ENCODE results near the gene L3MBTL4.
"Not testable (repeated sequence)": the region's sequence is repeated elsewhere in the genome, so short reads cannot be mapped to it uniquely, and the experiment has no call there.

L3MBTL4 gene

DNA sequence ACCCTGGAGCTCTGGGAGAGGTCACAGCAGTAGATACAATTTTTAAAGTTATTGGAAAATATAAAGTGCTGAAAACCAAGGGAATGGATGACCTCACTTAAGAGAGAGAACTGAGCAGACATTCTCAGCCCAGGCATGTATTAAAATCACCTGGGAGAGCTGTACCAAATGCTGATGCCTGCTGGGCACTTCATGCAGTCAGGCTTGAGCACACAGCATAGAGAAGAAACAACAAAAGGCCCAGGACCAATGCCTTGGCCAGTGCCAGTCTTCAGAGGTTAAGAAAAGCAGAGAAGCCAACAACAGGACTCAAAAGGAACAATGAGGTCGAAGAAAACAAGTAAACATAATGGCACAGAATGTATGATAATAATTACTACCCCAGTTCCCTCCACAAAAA lies 211.8 kb downstream of the L3MBTL4 start:
- no peak for DNase-seq (ENCODE audit: low read depth in 2 of 2)
- no peak for TF ChIP-seq CTCF (IDR thresholded peaks at IDR 0.05; ENCODE audit: low read depth, low read length)
- H3K4me3 ChIP-seq (replicated peaks in 1 of 2; ENCODE audit: low read depth in 2 of 2, low read length in 2 of 2), result no peak overlapping the region

DNA sequence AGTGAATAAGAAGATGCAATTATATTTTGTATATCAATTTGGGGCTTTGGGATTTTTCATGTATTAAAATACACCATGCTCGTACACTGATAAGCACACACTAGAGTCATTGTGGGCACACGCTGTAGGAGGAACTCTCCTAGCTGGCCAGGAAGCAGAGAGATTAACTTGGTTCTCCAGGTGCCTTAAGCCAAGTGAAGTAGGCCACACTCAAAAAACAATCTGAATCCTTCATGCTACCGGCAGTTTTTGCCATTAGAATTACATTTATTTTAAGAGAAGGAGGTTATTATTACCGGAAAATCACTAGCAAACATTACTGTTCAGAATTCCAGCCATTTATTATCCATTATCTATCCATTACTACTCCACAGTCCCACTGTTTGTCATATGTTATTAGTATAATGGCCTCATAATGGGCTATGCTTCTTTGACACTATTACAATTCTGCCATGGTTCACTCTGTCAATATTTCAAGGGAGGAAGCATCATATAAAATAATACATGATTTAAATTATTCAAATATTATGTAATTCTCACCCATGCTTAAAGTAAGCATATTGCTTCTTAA lies 214.4 kb downstream of the L3MBTL4 start:
- H3K4me3 ChIP-seq (replicated peaks in 1 of 2; ENCODE audit: low read depth in 2 of 2, low read length in 2 of 2), result no peak overlapping the region
- DNase-seq (ENCODE audit: low read depth in 2 of 2), result no peak
- TF ChIP-seq CTCF (IDR thresholded peaks at IDR 0.05; ENCODE audit: low read depth, low read length), result no peak

DNA sequence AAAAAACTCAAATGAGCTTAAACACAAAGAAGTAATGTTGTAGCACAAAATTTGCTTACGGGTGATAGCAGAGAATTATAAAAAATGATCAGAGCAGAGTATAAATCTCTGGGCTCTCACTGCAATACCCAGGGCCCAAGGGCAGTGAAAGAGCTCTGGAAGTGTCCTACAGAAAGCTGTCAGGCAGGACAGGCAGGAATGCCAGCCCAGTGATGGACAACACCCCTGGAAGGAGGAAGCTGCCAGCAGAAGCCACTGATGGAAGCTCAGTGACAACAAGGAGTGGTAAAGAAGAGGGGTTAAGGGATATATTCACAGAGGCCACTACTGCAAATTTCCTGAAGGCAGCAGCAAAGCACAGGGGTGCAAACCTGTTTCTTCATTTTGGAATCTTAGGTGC lies 214.9 kb downstream of the L3MBTL4 start:
- no peak for TF ChIP-seq CTCF (IDR thresholded peaks at IDR 0.05; ENCODE audit: low read depth, low read length)
- H3K4me3 ChIP-seq (replicated peaks in 1 of 2; ENCODE audit: low read depth in 2 of 2, low read length in 2 of 2), result no peak overlapping the region
- DNase-seq (ENCODE audit: low read depth in 2 of 2), result no peak

DNA sequence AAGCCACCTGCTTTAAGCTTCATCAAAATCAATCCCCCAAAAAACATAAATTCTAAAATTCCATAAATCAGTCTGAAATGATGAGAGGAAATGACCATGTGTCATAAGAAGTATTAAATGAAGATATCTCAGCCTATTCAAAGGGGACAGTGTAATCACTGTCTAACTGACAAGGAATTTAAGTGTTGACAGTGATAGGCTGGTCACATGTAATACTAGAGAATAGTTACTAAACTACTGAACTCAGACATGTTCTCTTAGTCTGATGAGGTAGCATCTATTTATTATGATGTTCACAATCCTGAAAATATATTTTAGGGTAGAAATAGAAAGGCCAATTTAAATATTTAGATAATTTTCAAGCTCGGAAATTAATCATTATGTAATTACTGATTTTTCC lies 216.1 kb downstream of the L3MBTL4 start:
- DNase-seq (ENCODE audit: low read depth in 2 of 2), result no peak
- TF ChIP-seq CTCF (IDR thresholded peaks at IDR 0.05; ENCODE audit: low read depth, low read length), result no peak
- no peak overlapping the region for H3K4me3 ChIP-seq (replicated peaks in 1 of 2; ENCODE audit: low read depth in 2 of 2, low read length in 2 of 2)

DNA sequence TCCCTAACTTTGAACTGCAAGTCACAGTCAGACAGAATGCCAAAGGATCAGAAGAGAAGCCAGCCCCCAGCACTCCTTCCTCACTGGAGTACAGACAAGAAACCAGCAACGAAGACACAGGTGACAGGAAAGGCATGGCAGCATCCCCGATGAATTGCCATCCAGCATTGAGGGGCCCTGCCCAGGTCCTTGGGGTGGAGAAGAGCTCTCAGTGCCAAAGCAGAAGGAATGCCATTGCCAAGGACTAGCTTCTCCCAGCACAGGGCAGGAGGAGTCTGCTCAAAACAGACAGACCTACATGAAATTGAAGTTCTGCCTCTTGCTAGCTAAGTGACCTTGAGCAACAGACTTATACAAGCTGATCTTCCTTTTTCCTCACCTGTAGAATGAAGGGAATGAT lies 220.1 kb downstream of the L3MBTL4 start:
- TF ChIP-seq CTCF (IDR thresholded peaks at IDR 0.05; ENCODE audit: low read depth, low read length), result no peak
- no peak for DNase-seq (ENCODE audit: low read depth in 2 of 2)
- H3K4me3 ChIP-seq (replicated peaks in 1 of 2; ENCODE audit: low read depth in 2 of 2, low read length in 2 of 2), result no peak overlapping the region

DNA sequence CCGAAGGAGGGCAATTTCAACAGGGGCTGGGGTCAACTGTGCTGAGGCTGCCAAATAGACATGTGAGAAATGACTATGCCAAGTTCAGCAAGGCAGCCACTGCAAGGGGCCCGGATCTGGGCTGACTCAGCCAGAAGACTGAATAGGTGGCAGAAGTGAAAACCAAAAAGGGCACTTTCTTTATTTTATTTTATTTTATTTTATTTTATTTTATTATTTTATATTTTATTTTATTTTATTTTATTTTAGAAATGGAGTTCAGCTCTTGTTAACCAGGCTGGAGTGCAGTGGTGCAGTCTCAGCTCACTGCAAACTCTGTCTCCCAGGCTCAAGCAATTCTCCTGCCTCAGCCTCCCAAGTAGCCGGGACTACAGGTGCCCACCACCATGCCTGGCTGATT lies 228.9 kb downstream of the L3MBTL4 start:
- H3K4me3 ChIP-seq (replicated peaks in 1 of 2; ENCODE audit: low read depth in 2 of 2, low read length in 2 of 2); DNase-seq (ENCODE audit: low read depth in 2 of 2): not testable (repeated sequence)

DNA sequence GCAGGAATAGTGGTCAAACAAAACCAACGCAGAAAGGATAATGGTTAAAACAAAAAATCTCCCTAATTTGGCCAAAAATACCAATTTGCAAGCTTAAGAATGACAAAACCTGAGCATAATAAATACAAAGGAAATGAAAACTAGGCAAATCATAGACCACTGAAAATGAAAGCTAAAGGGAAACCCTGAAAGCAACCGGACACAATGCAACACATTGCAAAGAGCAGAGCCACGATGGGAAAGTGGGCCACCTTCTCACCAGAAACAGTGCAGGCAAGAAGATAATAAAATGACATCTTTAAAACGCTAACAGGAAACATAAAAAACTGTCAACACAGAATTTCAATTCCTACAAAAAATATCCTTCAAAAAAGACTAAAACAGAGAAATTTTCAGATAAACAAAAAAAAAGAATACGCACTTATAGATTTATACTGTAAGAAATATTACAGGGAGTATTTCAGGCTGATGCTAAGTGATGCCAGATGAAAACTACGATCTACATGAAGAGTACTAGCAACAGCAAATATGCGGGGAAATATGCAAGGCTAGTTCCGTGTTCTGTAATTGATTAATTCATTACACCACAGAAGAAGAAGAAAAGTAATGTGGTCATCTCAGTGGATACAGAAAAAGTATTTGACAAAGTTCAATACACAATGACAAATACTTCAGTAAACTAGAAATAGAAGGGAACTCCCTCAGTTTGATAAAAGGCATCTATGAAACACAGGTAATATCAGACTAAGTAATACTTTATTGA lies 239.5 kb downstream of the L3MBTL4 start:
- no peak overlapping the region for H3K4me3 ChIP-seq (replicated peaks in 1 of 2; ENCODE audit: low read depth in 2 of 2, low read length in 2 of 2)
- no peak for DNase-seq (ENCODE audit: low read depth in 2 of 2)
- no peak for TF ChIP-seq CTCF (IDR thresholded peaks at IDR 0.05; ENCODE audit: low read depth, low read length)
